HEK293 (cell line): ENCODE results near the gene TLCD4.

Experiments
- PBX3 ChIP-seq: sonication (generic); formaldehyde crosslinking; IDR thresholded peaks from 2 replicates; pipeline ENCODE4 v1.8.1; 2022; ENCODE audit warnings: mild to moderate bottlenecking, moderate library complexity, missing genetic modification reagents
- ZBTB21 ChIP-seq: fragments of 450-650 bp; formaldehyde crosslinking; IDR thresholded peaks from 2 replicates; pipeline ENCODE4 v1.5.1; 2017; ENCODE audit warnings: missing biosample characterization, missing genetic modification characterization
- ZNF23 ChIP-seq: fragments of 450-650 bp; formaldehyde crosslinking; IDR thresholded peaks from 2 replicates; pipeline ENCODE4 v1.5.1; 2016; ENCODE audit warnings: missing biosample characterization, missing genetic modification characterization, borderline replicate concordance
- ZNF24 ChIP-seq: fragments of 450-650 bp; formaldehyde crosslinking; IDR thresholded peaks from 2 replicates; pipeline ENCODE4 v1.5.1; 2016; ENCODE audit warnings: missing biosample characterization, missing genetic modification characterization
- ZNF362 ChIP-seq: fragments of 450-650 bp; formaldehyde crosslinking; IDR thresholded peaks from 2 replicates; pipeline ENCODE4 v1.5.1; 2016; ENCODE audit warnings: missing biosample characterization, missing genetic modification characterization
- ZNF544 ChIP-seq: fragments of 450-650 bp; formaldehyde crosslinking; IDR thresholded peaks from 2 replicates; pipeline ENCODE4 v1.5.0; 2017; ENCODE audit warnings: missing biosample characterization, missing genetic modification characterization
- ZNF776 ChIP-seq: fragments of 450-650 bp; formaldehyde crosslinking; IDR thresholded peaks from 2 replicates; pipeline ENCODE4 v1.5.0; 2017; ENCODE audit warnings: missing biosample characterization, missing genetic modification characterization, borderline replicate concordance
- TF ChIP-seq, protein P1 (sequence below): fragments of 450-650 bp; formaldehyde crosslinking; IDR thresholded peaks from 2 replicates; pipeline ENCODE4 v1.5.1; 2016; ENCODE audit warnings: missing biosample characterization, missing genetic modification characterization
- TF ChIP-seq, protein P2 (sequence below): fragments of 450-650 bp; formaldehyde crosslinking; IDR thresholded peaks from 2 replicates; pipeline ENCODE4 v1.5.1; 2016; ENCODE audit warnings: missing biosample characterization, missing genetic modification characterization

DNA sequence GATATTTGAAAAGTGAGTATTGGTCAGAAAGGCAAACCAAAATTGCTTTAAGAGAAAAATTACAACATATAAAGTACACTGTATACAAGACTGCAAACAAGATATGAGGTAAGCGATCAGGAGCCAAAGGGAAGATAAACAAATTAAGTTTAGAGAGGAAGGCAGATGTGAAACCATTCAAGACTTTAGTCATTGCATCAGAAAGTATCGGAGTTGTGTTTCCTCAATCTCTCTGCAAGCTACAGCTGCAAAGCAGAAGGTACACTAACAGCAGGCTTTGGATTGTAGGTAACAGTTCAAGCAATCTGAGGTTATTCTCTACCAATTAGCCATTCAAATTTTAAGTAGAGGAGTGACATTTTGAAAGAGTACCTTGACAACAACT is 21.3 kb upstream of the TLCD4 start:
- TF ChIP-seq, protein P1, sequence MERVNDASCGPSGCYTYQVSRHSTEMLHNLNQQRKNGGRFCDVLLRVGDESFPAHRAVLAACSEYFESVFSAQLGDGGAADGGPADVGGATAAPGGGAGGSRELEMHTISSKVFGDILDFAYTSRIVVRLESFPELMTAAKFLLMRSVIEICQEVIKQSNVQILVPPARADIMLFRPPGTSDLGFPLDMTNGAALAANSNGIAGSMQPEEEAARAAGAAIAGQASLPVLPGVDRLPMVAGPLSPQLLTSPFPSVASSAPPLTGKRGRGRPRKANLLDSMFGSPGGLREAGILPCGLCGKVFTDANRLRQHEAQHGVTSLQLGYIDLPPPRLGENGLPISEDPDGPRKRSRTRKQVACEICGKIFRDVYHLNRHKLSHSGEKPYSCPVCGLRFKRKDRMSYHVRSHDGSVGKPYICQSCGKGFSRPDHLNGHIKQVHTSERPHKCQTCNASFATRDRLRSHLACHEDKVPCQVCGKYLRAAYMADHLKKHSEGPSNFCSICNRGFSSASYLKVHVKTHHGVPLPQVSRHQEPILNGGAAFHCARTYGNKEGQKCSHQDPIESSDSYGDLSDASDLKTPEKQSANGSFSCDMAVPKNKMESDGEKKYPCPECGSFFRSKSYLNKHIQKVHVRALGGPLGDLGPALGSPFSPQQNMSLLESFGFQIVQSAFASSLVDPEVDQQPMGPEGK (tag by site-specific recombination): no peak
- TF ChIP-seq ZNF776 (tag by site-specific recombination) (no peak), PBX3 (CRISPR knock-in tag) (no peak), ZNF544 (tag by site-specific recombination) (no peak), ZNF24 (tag by site-specific recombination) (no peak), ZBTB21 (tag by site-specific recombination) (no peak), ZNF23 (no peak), ZNF362 (tag by site-specific recombination) (no peak)
- TF ChIP-seq, protein P2, sequence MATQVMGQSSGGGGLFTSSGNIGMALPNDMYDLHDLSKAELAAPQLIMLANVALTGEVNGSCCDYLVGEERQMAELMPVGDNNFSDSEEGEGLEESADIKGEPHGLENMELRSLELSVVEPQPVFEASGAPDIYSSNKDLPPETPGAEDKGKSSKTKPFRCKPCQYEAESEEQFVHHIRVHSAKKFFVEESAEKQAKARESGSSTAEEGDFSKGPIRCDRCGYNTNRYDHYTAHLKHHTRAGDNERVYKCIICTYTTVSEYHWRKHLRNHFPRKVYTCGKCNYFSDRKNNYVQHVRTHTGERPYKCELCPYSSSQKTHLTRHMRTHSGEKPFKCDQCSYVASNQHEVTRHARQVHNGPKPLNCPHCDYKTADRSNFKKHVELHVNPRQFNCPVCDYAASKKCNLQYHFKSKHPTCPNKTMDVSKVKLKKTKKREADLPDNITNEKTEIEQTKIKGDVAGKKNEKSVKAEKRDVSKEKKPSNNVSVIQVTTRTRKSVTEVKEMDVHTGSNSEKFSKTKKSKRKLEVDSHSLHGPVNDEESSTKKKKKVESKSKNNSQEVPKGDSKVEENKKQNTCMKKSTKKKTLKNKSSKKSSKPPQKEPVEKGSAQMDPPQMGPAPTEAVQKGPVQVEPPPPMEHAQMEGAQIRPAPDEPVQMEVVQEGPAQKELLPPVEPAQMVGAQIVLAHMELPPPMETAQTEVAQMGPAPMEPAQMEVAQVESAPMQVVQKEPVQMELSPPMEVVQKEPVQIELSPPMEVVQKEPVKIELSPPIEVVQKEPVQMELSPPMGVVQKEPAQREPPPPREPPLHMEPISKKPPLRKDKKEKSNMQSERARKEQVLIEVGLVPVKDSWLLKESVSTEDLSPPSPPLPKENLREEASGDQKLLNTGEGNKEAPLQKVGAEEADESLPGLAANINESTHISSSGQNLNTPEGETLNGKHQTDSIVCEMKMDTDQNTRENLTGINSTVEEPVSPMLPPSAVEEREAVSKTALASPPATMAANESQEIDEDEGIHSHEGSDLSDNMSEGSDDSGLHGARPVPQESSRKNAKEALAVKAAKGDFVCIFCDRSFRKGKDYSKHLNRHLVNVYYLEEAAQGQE (tag by site-specific recombination): no peak
